OCI-LY3 (cell line): ENCODE data around the gene RNASE2.

Experiments used
- H2AFZ ChIP-seq: fragments of 200-600, 300-600 bp; shearing (Covaris generic); 2 replicates; pipeline ENCODE4 v1.6.0; 2014; ENCODE audit warnings: antibody characterized with exemption, low read depth, low read length
- H3K27ac ChIP-seq: fragments of 200-600, 300-600 bp; sonication (generic); 2 replicates; pipeline ENCODE4 v1.5.1; 2014; ENCODE audit warnings: mild to moderate bottlenecking, low read length, moderate library complexity, mixed read lengths
- H3K27me3 ChIP-seq: fragments of 200-600, 300-600 bp; sonication (generic); 2 replicates; pipeline ENCODE4 v1.6.1; 2014; ENCODE audit warnings: low read depth, low read length, mixed read lengths
- H3K36me3 ChIP-seq: fragments of 200-600, 300-600 bp; sonication (generic); replicated peaks from 2 replicates; pipeline ENCODE3; 2014; ENCODE audit warnings: low read depth, low read length, mixed read lengths
- H3K4me1 ChIP-seq: fragments of 300-600, 200-600 bp; sonication (generic); 2 replicates; pipeline ENCODE4 v1.6.1; 2014; ENCODE audit warnings: low read length, mixed read lengths
- H3K4me2 ChIP-seq: fragments of 200-600, 300-600 bp; sonication (generic); 2 replicates; pipeline ENCODE4 v1.6.1; 2014; ENCODE audit warnings: low read length, mixed read lengths
- H3K4me3 ChIP-seq: fragments of 300-600, 200-600 bp; sonication (generic); 2 replicates; pipeline ENCODE4 v1.5.1; 2014; ENCODE audit warnings: antibody characterized with exemption, mild to moderate bottlenecking, low read length, moderate library complexity
- H3K79me2 ChIP-seq: fragments of 300-600, 200-600 bp; shearing (Covaris generic); 2 replicates; pipeline ENCODE4 v1.6.1; 2014; ENCODE audit warnings: mild to moderate bottlenecking, low read length, mixed read lengths
- H3K9ac ChIP-seq: fragments of 300-600, 200-600 bp; shearing (Covaris generic); 2 replicates; pipeline ENCODE4 v1.6.0; 2014; ENCODE audit warnings: mild to moderate bottlenecking, low read length, moderate library complexity
- H3K9me3 ChIP-seq: fragments of 200-600, 300-600 bp; shearing (Covaris generic); 2 replicates; pipeline ENCODE4 v1.6.1; 2014; ENCODE audit warnings: low read length, mixed read lengths; ENCODE audit not compliant: insufficient read depth
- H4K20me1 ChIP-seq: fragments of 200-600, 300-600 bp; sonication (generic); 2 replicates; pipeline ENCODE4 v1.6.1; 2016; ENCODE audit warnings: low read length, mixed read lengths; ENCODE audit not compliant: insufficient read depth
- EZH2phosphoT487 ChIP-seq: fragments of 200-600 bp; shearing (Covaris generic); IDR thresholded peaks from 2 replicates; pipeline ENCODE4 v1.6.1; 2018; ENCODE audit warnings: antibody characterized with exemption, mixed run types, low read depth
- TF ChIP-seq, protein P1 (sequence below): fragments of 200-600, 300-600 bp; sonication (generic); IDR thresholded peaks from 2 replicates; pipeline ENCODE4 v1.5.1; 2014; ENCODE audit warnings: antibody characterized with exemption, low read length, low read depth

RNASE2 gene

DNA sequence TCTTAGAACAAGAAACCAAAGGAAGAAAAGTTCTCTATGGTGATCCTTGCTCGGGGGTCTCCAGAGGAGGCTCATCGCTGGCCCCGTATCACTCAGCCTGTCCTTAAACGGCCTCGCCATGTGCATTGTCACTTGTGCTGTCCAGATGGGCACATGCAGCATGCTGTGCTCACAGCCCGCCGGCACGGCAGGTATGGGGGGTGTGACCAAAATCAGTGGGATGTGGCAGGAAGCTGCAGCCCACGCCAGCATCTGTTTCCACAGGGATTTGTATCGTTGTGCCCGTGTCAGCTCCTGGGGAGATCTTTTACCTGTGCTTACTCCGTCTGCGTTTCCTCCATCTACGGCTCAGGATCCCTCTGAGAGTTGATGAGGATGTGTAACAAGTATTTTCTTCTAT lies 41.2 kb downstream of the RNASE2 start:
- H3K4me3 ChIP-seq, result no peak overlapping the region
- no peak for TF ChIP-seq EZH2phosphoT487
- TF ChIP-seq, protein P1, sequence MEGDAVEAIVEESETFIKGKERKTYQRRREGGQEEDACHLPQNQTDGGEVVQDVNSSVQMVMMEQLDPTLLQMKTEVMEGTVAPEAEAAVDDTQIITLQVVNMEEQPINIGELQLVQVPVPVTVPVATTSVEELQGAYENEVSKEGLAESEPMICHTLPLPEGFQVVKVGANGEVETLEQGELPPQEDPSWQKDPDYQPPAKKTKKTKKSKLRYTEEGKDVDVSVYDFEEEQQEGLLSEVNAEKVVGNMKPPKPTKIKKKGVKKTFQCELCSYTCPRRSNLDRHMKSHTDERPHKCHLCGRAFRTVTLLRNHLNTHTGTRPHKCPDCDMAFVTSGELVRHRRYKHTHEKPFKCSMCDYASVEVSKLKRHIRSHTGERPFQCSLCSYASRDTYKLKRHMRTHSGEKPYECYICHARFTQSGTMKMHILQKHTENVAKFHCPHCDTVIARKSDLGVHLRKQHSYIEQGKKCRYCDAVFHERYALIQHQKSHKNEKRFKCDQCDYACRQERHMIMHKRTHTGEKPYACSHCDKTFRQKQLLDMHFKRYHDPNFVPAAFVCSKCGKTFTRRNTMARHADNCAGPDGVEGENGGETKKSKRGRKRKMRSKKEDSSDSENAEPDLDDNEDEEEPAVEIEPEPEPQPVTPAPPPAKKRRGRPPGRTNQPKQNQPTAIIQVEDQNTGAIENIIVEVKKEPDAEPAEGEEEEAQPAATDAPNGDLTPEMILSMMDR, result no peak
- H3K9me3 ChIP-seq, result no peaks in the 10 kb centered on the region
- H3K4me1 ChIP-seq, result no peaks in the 10 kb centered on the region
- H3K4me2 ChIP-seq, result no peak overlapping the region
- H3K27me3 ChIP-seq, result no peaks in the 10 kb centered on the region
- no peak overlapping the region for H3K9ac ChIP-seq
- H3K36me3 ChIP-seq, result peaks cover 49% of the 10 kb centered on the region
- no peak overlapping the region for H2AFZ ChIP-seq
- H3K79me2 ChIP-seq, result peaks cover 8% of the 10 kb centered on the region
- no peaks in the 10 kb centered on the region for H4K20me1 ChIP-seq
- no peak overlapping the region for H3K27ac ChIP-seq

DNA sequence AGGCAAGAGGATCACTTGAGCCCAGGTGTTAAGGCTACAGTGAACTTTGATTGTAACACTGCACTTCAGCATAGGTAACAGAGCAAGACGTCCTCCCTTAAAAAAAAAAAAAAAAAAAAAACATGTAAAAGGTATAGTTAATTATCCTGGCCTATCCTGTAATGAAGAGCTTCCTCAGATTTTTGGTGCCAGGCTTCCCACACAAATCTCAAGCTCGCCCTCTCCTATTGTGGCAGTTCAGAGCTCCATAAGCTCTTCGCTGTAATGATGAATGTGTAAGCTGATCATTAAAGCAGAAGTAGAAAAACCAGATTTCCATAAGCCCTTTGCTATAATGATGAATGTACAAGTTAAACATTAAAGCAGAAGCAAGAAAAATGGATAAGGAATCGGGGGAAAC lies 41.8 kb downstream of the RNASE2 start:
- Histone ChIP-seq H2AFZ (no peak overlapping the region), H4K20me1 (no peaks in the 10 kb centered on the region), H3K36me3 (peaks cover 44% of the 10 kb centered on the region), H3K9ac (no peak overlapping the region), H3K4me2 (no peak overlapping the region), H3K9me3 (no peaks in the 10 kb centered on the region), H3K27ac (no peak overlapping the region), H3K79me2 (0 out of 2 replicates have a peak, but pooled peaks cover 3% of the 10 kb centered on the region), H3K4me1 (no peaks in the 10 kb centered on the region), H3K4me3 (no peak overlapping the region), H3K27me3 (no peaks in the 10 kb centered on the region)
- TF ChIP-seq EZH2phosphoT487, result no peak
- TF ChIP-seq, protein P1, result no peak

DNA sequence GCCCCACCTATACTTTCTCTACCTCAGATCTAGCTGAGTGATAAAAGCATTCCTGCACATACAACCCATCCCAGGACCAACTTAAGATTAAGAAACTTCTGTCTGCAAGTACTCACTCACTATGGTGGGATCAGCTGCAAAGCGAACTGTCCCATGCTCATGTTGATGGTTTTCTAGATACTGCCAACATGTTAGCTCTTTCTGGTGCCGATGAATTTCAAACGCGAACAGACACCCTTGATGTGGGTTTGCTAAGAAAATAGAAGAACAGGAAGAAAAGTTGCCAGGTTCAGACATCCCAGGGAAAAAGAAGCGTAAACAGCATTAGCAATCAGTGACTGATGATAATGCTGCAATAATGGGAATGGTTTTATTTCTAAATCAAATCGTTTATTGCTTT lies 42.3 kb downstream of the RNASE2 start:
- no peaks in the 10 kb centered on the region for H4K20me1 ChIP-seq
- no peak overlapping the region for H3K9ac ChIP-seq
- H3K36me3 ChIP-seq, result peaks cover 40% of the 10 kb centered on the region
- H3K4me1 ChIP-seq, result no peaks in the 10 kb centered on the region
- 0 out of 2 replicates have a peak, but pooled peaks cover under 1% of the 10 kb centered on the region for H3K79me2 ChIP-seq
- H3K4me3 ChIP-seq, result no peak overlapping the region
- no peaks in the 10 kb centered on the region for H3K9me3 ChIP-seq
- H3K4me2 ChIP-seq, result no peak overlapping the region
- H3K27ac ChIP-seq, result no peak overlapping the region
- H2AFZ ChIP-seq, result no peak overlapping the region
- no peaks in the 10 kb centered on the region for H3K27me3 ChIP-seq
- TF ChIP-seq, protein P1, result no peak
- no peak for TF ChIP-seq EZH2phosphoT487

DNA sequence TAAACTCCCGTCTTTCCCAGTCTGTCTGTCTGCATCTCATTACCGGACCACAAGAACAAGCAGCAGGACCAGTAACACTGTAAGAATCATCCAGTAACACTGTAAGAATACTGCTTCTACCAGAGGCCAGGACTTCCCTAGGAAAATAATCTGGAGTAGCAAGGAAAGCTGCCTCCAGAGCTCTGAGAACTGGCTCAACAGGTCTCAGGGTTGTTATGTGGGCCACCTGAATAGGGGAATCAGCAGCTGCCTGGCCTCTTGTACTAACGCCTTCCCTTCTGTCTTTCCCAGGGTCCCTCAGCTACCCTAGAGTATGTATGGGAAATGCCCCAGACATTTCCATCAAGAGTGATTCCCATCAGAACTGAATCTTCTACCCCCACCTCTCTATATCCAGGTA lies 42.9 kb downstream of the RNASE2 start:
- Histone ChIP-seq H3K36me3 (peaks cover 34% of the 10 kb centered on the region), H4K20me1 (no peaks in the 10 kb centered on the region), H3K9me3 (no peaks in the 10 kb centered on the region), H3K9ac (no peak overlapping the region), H3K27me3 (no peaks in the 10 kb centered on the region), H3K4me2 (no peak overlapping the region), H2AFZ (no peak overlapping the region), H3K79me2 (no peaks in the 10 kb centered on the region), H3K4me3 (no peak overlapping the region), H3K4me1 (no peaks in the 10 kb centered on the region), H3K27ac (no peak overlapping the region)
- no peak for TF ChIP-seq EZH2phosphoT487
- TF ChIP-seq, protein P1, result no peak
